Effector CD8-positive, alpha-beta T cell (primary cell): ENCODE data around the gene ATP9B.
"Not testable (repeated sequence)": the region's sequence is repeated elsewhere in the genome, so short reads cannot be mapped to it uniquely, and the experiment has no call there.

Experiments
- DNase-seq: peaks from one replicate; lab custom pipeline; 2025; lab: John Stamatoyannopoulos, UW

ATP9B gene

DNA sequence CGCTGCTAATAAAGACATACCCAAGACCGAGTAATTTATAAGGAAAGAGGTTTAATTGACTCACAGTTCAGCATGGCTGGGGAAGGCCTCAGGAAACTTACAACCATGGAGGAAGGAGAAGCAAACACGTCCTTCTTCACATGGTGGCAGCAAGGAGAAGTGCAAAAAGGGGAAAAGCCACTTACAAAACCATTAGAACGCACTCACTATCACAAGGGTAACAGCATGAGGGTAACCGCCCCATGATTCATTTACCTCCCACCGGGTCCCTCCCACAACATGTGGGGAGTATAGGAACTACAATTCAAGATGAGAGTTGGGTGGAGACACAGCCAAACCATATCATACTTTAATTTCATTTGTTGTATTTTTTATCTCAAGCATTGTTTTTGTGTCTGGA lies 67.5 kb downstream of the ATP9B start:
- DNase-seq = no peak

DNA sequence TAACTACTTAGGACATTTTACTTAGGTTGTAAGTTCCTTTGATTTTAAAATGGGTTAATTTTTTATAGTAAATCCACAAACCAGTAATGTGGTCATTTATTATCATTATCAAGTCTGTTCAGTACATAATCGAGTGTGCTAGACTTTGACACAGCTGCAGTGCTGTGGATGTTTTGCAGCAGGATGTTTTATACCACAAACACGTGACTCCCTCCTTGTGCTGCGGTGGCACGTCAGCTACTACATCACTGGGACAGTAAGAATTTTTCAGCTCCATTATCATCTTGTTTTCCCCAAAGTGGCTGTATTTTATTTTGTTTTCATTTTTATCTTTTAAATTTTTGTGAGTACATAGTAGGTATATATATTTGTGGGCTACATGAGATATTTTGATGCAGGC lies 70.0 kb downstream of the ATP9B start:
- no peak for DNase-seq

DNA sequence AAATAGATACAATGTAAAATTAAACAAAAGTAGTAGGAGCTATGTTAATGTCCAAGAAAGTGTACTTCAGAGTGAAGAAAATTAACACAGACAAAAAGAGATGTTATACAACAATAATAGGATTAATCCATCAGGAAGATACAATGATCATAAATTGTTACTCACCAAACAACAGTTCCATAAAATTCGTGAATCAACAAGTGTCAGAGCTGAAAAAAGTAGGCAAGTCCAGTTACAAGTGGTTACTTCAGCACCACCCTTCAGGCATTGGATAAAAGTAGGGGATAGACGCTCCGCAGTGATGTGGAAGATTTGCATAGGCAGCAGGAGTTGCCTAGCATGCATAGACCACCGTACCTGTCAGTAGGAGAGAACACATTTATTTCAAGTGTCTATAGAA lies 77.8 kb downstream of the ATP9B start:
- no peak for DNase-seq

DNA sequence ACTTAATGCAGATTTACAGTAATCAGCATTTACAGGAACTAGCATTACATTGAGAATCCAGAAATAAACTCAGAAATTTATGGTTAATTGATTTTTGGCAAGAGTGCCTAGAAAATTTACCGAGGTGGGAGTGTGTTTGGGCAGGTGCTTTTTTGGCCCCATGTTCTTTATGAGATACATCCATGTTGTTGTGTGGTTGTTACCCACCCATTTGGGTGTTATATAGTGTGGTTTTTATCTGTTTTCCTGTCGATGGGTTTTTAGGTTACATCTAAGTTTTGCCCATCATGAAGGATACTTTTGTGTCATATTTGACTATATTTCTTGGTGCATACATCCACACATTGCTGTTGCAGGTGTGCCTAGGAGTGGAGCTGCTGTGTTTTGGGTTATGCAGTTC lies 82.0 kb downstream of the ATP9B start:
- DNase-seq = no peak

DNA sequence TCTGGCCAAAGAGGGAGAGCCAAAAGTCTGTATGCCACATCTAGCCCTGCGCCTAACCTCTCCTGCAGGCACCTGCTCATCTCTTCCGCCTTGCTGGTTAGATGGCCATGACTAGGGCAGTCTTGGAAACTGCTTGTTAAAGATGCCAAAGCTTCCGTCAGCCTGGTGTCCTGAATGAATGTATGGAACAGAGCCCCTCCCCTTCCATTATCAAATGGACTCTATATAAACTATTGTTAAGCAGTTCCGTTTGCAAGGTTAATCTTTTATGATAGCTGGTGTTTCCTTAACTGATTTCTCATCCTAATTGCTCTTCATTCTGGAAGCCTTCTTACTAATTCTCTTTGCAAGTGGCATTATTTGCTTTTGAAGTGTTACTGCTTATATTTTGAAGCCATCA lies 87.1 kb downstream of the ATP9B start:
- DNase-seq = no peak

DNA sequence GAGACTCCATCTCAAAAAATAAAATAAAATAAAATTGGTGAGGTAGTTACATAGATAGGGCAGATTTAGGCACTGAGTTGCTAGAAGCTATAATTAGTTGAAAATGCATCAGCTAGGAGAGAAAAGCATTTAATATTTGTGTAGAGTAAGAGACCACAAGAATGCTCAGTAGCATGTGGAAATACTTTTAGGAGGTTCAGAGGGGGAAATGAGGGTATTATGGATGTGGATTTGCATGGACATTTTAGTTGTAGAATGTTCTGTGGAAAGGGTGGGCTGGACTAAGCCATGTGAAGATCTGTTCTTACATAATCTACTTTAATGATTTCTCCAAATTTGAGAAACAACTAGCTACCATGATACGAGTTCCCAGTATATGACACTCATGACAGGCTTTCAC lies 95.5 kb downstream of the ATP9B start:
- DNase-seq = no peak

DNA sequence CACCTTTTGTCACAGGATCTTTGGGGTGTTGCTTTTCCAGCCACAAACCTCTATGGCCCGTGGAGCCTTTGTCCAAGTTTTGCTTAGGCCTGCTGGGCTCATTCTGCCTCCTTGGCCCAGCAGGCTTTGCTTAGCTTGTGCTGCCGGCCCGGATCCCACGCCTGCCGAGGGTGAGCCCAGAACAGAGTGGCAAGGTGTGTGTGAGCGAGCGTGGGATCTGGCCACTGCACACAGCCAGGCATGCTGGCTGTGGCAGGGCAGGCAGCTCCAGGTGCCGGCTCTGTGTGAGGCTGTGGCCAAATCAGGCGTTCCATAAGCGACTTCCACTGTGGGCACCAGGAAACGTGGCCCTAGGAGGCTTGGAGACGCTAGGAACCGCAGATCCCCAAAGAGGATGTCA lies 97.5 kb downstream of the ATP9B start:
- DNase-seq = no peak

DNA sequence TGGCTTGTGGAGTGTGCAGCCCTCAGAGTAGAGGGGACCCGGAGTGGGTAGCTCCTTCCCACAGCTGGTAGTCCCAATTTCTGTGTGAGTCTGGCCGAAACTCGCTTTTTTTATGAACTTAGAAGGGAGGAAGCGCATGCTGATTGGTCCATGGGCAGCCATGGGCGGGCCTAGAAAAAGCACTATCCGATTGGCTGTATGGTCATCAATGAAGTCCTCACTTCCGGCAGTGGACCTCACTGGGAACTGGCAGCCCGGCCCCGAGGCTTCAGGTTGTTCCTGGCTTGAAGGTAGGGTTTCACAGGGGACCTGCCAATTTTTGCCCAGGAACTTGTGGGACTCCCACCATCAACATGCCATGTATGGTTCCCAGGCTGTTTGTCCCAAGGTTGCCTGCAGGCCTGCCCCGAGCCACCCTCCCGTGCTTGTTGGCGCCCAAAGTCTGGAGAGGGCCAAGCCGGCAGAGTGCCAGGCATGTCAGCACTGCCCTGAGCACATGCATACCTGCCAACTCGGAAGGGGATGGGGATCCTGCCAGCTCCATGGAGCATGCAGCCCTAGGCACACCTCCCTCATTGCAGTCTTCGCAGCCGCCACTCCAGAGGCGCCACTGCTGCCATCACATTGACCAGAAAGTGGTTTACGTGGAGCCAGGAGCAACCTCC lies 98.5 kb downstream of the ATP9B start:
- no peak for DNase-seq

DNA sequence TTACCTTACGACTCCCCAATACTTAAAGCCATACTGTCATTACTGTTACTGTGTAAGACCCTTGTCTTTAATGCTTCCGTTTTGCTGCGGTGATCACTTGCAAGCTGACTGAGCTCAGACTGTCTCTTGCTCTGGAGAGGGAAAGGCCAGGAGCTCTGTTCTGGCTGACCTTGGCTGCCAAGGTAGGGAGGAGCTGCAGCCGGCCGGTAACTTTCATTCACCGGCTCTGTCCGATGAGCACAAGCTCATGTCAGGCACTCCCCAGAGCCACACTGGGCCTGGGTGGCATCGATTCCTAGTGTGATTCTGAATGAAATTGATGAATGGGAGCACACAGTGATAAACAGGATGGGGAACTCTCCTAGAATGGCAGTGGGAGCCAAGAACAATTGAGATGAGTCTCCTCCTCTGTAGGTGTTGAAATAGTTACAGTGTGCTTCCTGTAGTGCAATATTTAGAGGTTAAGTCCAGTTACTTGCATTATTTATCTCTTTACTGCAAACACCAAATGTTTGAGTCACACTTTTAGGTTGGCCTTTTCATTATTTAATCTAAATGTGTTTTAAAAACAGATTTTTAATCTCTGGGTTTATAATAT lies 100.9 kb downstream of the ATP9B start:
- no peak for DNase-seq

DNA sequence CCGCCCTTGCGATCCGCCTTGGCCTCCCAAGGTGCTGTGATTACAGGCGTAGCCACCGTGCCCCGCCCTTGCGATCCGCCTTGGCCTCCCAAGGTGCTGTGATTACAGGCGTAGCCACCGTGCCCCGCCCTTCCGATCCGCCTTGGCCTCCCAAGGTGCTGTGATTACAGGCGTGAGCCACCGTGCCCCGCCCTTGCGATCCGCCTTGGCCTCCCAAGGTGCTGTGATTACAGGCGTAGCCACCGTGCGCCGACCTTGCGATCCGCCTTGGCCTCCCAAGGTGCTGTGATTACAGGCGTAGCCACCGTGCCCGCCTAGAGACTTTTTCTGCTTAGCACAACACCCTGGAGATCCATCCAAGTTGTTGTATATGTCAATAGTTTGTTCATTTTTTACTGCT lies 103.1 kb downstream of the ATP9B start:
- DNase-seq = not testable (repeated sequence)

DNA sequence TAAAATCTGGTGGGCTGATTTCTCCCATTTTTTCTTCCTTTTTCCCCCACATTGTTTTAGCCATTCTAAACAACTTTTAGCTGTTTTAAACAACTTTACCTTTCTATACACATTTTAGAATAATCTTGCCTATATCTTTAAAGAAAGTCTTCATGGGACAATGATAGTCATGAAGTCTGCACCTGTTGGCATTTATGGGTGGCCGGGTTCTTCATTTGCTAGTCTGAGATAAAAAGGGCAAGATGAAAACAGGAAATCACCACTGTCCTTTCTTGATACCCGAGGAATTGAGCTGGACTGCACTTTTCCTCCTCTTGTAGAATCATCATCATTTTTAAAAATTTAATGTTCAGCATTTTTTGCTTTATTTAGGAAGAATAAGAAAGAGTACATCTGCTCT lies 104.5 kb downstream of the ATP9B start:
- DNase-seq = no peak

DNA sequence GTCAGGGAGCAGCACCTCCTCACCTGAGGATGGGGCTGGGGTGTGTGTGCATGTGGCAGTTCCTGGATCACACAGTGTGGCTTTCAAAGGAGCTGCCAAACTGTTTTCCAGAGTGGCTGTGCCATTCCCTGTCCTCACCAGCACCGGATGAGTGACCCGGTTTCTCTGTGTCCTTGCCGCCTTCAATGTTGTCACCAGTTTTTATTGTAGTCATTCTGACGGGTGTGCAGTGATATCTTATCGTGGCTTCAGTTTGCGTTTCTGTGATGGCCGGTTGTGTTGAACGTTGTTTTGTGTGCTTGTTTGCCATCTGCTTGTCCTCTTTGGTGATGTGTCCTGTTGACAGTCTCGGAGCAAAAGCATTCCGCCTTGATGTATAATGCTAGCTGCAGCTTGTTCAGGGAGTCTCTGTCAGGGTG lies 108.9 kb downstream of the ATP9B start:
- no peak for DNase-seq

DNA sequence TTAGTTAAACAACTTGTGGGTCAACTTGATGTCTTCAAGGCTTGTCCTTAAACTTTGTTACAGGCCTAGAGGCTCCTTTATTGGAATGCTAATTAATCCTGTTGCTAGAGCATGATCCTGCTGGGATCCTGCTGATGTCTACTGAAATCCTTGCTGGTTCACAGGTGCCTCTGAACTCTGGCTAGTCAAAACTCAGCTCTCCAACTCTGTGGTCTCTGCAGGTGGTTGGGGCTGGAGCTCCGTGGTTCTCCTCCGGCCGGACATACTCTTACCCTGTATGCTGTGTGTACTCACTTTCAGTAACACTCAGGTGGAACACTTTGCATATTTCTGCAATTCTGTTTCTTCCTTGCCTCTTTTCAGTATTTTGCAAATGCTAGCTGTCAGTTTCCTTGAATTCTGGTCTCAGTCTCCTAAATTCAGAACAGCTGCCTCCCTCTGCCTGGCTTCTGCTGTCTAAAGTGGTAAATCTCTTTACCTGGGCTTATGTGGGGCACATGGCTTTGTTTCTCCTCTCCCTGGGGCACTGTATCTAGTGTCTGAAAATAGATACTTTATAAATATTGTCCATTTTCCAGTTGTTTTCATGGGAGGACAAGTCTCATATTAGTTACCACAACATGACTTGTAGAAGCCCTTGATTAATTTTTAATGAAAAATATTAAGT lies 113.0 kb downstream of the ATP9B start:
- no peak for DNase-seq

DNA sequence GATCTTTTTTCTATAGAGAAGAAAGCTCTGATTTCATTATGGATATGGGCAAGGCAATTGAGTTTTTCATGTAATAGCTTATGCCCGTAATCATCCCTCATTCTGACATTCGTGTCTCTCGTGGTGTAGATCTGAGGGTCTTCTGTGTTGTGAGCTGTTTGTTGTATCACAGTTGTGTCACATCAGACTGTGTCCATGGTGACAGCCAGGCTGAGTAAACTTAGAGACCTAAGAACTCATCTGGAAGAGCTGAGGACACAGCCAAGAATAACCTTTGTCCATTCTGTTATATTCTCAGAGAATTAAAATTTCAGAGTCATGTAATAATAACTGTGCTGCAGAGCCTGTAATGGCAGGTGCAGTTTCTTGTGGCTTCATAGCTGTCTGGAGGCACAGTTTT lies 116.5 kb downstream of the ATP9B start:
- DNase-seq = no peak

DNA sequence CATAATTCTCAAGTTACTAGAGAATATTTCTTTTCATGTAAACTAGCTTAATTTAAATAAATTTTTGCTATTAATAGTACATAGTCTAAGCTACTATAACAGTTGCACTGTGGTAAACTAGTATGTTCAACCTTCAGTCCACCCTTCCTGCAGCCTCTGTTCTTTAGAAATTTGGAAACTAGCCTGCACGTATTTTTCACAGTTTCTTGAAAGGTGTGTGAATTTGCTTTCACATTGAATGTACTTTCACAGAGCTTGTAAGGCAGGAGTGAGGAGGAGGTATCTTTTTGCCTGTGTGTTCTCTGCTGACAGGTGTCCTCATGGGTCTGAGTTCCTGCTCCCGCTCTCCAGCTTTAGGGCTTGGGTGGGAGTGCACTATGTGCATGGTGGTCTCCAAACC lies 117.5 kb downstream of the ATP9B start:
- no peak for DNase-seq

DNA sequence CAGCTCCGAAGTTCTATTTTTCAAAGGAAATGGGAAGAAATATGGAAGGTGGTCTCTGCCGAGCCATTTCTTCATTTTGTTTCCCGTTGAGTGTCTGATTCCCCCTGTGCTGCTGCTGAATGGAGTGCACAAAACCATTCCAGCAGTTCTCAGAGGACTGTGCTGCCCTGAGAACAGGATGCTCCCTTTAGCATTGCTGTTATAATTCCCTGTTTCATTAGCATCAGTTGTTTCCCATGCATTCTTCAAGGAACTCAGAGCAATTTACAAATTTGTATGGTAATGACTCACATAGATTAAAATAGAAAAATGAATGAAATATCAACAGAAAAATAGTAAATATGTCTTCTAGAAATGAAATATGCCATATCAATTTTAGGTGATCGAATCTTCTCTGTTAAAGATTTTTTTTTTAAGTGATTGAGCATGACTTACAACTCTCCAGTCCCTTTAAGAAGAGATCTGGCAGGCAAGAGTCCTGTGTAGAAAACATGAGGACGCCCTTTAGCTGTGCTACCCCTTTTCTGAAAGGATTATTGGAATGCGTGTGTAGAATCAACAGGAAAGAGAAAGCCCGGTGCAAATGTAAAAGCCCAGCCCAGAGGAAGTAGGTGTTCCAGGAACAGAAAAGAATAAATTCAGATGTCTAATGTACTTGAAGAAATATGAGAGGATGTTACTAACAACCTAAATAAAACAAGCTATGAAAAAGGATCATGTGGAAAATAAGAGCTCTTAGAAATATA lies 118.5 kb downstream of the ATP9B start:
- DNase-seq = no peak

DNA sequence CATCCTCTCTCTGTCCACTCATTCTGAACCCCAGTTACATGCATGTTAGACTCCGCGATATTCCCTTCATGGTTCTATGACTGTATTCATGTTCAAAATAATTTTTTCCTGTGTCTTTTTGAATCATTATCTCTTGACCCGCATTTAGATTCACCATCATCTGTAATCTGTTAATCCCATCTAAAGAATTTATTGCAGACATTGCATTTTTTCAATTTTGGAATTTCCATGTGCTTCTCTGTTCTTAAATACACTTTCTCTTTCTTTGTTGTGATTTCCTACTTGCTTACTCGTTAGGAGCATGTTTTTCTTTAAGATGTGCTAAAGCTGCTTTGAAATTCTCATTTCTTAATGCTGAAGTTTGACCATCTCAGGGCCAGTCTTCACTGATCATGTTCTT lies 122.2 kb downstream of the ATP9B start:
- no peak for DNase-seq

DNA sequence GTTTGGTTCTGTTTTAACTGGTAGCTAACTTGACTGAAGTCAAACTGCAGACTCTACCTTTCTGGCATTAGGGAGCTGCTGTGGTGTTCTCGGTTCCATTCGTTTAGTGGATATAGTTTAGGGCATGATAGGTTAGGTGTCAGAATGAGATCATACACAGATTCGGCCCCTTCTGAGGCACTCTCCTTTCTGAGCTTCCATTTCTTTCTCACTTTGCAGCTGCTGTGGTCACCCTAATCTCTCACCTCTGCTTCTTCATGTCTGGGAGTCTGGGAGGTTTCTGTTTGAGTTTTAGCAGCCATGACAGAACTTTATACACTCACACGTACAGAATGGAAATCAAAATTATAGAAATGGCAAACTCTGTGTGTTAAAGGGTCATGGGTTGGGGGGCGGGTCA lies 122.8 kb downstream of the ATP9B start:
- DNase-seq = no peak

DNA sequence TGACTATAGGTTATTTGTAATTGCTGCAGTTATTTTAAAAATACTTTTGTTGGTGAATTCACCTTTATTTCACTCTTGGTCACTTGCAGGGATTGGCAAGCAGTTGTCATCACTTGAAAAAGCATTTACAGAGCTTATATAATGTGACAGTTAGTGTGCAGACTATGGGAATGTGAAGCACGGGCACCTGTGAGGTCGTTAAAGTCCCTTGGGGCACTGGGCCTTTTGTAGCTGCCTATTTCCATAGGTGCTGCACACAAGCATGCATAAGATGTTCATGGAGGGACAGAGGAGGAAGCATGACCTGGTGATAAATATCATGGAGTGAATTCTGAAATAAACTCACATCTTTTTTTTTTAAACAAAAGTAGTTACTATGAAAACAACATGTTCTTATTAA lies 124.6 kb downstream of the ATP9B start:
- DNase-seq = no peak

DNA sequence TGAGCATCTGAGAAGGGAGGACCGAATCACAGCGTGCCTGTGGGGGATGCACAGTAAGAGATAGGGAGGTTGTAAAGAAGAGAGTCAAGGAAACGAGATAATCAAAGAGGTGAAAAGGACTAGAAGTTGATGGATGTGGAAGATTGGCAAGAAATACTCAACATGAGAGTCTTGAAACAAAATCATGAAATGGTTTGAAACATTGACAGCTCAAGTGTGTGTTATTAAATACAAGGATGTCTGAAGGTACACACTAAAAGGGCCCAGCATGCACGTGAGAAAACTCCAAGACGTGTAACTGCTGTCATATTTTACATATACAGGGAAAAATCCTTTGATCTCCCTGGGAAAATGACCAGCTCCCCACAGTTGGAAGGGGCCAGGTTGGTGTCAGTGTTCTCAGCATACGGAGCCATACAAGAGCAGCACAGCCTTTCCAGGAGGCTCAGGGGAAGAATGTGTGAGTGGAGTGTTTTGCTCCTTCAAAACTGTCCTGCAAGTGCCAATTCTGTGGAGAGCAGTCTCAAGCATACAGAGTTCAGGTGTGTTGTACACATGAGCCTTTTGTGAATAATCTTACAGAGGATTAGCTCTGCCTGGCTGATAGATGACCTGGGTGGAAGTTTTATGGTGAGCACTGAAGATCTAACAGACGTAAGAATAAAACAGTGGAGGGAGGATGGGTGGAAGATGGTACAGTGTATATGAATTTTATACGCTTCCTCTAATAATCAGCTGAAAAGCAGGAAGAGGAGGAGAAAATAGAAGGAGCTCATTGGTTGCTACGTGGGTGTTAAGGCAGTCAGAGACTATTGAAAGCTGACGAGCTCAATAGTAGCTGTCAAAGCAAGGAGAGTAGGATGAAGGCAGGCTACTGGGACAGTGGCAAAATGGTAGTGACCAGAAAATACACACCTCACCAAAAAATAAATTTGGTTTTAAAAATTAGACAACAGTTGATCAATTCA lies 126.8 kb downstream of the ATP9B start:
- no peak for DNase-seq

DNA sequence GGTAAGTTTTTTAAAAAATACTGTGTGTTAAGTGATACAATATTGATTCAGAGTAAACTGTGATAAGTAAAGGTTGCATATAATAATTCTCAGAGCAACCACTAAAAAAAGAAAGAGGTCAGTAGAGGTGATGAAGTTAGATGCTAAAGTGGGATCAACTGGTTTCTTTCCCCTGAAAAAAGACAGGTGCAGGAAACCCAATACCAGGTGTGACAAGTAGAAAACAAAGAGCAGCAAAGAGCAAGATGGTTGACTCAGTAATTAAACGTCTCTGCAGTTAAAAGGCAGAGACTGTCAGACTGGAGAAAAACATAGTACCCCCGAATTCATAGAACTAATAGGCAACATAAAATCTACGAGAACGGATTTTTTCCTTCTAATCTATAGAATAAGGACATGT lies 128.3 kb downstream of the ATP9B start:
- DNase-seq = no peak
